Endodermal cell (in vitro differentiated cells): ENCODE results near the gene DDR2. TPM values are rescaled to one million over a fixed set of nuclear protein-coding genes. Genes with fewer than 3 reads are reported as not detected.

Experiments
- DNase-seq: peaks from one replicate; pipeline ENCODE4 v3.0.0-alpha.2; 2017
- H3K27ac ChIP-seq: 2 replicates; pipeline ENCODE4 v1.5.1; 2013; ENCODE audit warnings: mild to moderate bottlenecking, low read depth, low read length, moderate library complexity
- H3K27me3 ChIP-seq: 2 replicates; pipeline ENCODE4 v1.6.1; 2013; ENCODE audit warnings: mild to moderate bottlenecking, low read length, moderate library complexity; ENCODE audit not compliant: insufficient read depth, control insufficient read depth, poor library complexity, severe bottlenecking
- H3K36me3 ChIP-seq: 2 replicates; pipeline ENCODE4 v1.7.0; 2013; ENCODE audit warnings: mild to moderate bottlenecking, low read length, moderate library complexity; ENCODE audit not compliant: control insufficient read depth, insufficient read depth
- H3K4me1 ChIP-seq: one replicate; pipeline ENCODE4 v1.7.0; 2013; ENCODE audit warnings: low read length; ENCODE audit not compliant: control insufficient read depth, insufficient read depth
- H3K4me3 ChIP-seq: 2 replicates; pipeline ENCODE4 v1.5.1; 2013; ENCODE audit warnings: mild to moderate bottlenecking, low read length, moderate library complexity
- H3K9ac ChIP-seq: 2 replicates; pipeline ENCODE4 v1.6.1; 2013; ENCODE audit warnings: mild to moderate bottlenecking, low read length, moderate library complexity; ENCODE audit not compliant: poor library complexity, severe bottlenecking; ENCODE audit errors: extremely low read depth
- H3K9me3 ChIP-seq: 2 replicates; pipeline ENCODE4 v1.6.1; 2013; ENCODE audit warnings: mild to moderate bottlenecking, low read length, moderate library complexity; ENCODE audit not compliant: control insufficient read depth
- H3K27ac Mint-ChIP-seq: 2 replicates; pipeline ENCODE4 v1.8.0; 2020; ENCODE audit warnings: mixed read lengths
- H3K27me3 Mint-ChIP-seq: 2 replicates; pipeline ENCODE4 v1.8.0; 2021; ENCODE audit warnings: mild to moderate bottlenecking, mixed read lengths; ENCODE audit not compliant: insufficient read depth
- H3K36me3 Mint-ChIP-seq: 2 replicates; pipeline ENCODE4 v1.8.0; 2020; ENCODE audit warnings: low read depth, mixed read lengths
- H3K4me1 Mint-ChIP-seq: 2 replicates; pipeline ENCODE4 v1.8.0; 2020; ENCODE audit warnings: mixed read lengths
- H3K4me3 Mint-ChIP-seq: 2 replicates; pipeline ENCODE4 v1.8.0; 2020; ENCODE audit warnings: mild to moderate bottlenecking, moderate library complexity, mixed read lengths
- H3K9me3 Mint-ChIP-seq: 2 replicates; pipeline ENCODE4 v1.8.0; 2020; ENCODE audit warnings: mild to moderate bottlenecking, mixed read lengths
- CTCF ChIP-seq: fragments of 200-600 bp; sonication (generic); conservative IDR thresholded peaks from 2 replicates; pipeline ENCODE4 v1.5.0; 2021; ENCODE audit warnings: antibody characterized with exemption, mild to moderate bottlenecking
- WGBS, 2 experiments: methylation state at CpG; one replicate each; pipeline versions ENCODE4 v1.1.5 to v1.1.7; 2013; ENCODE audit warnings: missing lambda C conversion rate in 2 of 2, mixed read lengths in 1 of 2; ENCODE audit not compliant: insufficient coverage in 1 of 2, insufficient read length in 1 of 2; 5-methylcytosine and 5-hydroxymethylcytosine counted together
- total RNA-seq, 2 donors: library from RNA; stranded (reverse); fragmentation: NEBNext Ultra II Directional in 1 of 2; extraction: Animal tissue kit (Norgen Biotek cat#: 25700) in 1 of 2; gene quantifications; 2 replicates in 1 of 2; 3 replicates in 1 of 2; pipeline ENCODE4 v1.2.1, GENCODE V29; 2021

Gene DDR2
- total RNA-seq, 2 donors from 2014 or later, result 0.26 to 0.55 TPM

GRCh38 chr1:162736184-162736583 lies 103.9 kb downstream of the DDR2 start:
- peaks cover 7% of the 10 kb centered on the region for H3K4me1 ChIP-seq
- Mint-ChIP-seq H3K27ac (no peak overlapping the region), H3K4me3 (no peak overlapping the region), H3K27me3 (no peaks in the 10 kb centered on the region), H3K9me3 (peaks cover 1% of the 10 kb centered on the region), H3K4me1 (peaks cover 5% of the 10 kb centered on the region), H3K36me3 (no peaks in the 10 kb centered on the region)
- no peak overlapping the region for H3K4me3 ChIP-seq
- H3K36me3 ChIP-seq, result no peaks in the 10 kb centered on the region
- H3K27ac ChIP-seq, result no peak overlapping the region
- DNase-seq, result no peak
- H3K27me3 ChIP-seq, result no peaks in the 10 kb centered on the region
- H3K9me3 ChIP-seq, result no peaks in the 10 kb centered on the region
- WGBS, 2 experiments, result 95 to 96% methylated on average over 3 of the region's 3 CpGs
- no peak overlapping the region for H3K9ac ChIP-seq
- no peak for TF ChIP-seq CTCF

- no peak for DNase-seq
- TF ChIP-seq CTCF, result no peak
- Mint-ChIP-seq H3K36me3 (no peaks in the 10 kb centered on the region), H3K9me3 (peaks cover 1% of the 10 kb centered on the region), H3K4me3 (no peak overlapping the region), H3K27ac (no peak overlapping the region), H3K27me3 (no peaks in the 10 kb centered on the region), H3K4me1 (peaks cover 5% of the 10 kb centered on the region)
- Histone ChIP-seq H3K36me3 (no peaks in the 10 kb centered on the region), H3K27ac (no peak overlapping the region), H3K4me3 (no peak overlapping the region), H3K9me3 (no peaks in the 10 kb centered on the region), H3K27me3 (no peaks in the 10 kb centered on the region), H3K9ac (no peak overlapping the region), H3K4me1 (peaks cover 3% of the 10 kb centered on the region)
- 94 to 100% methylated on average over 1 to 3 of the region's 3 CpGs for WGBS, 2 experiments
Measured at GRCh38 chr1:162736633-162737067, 104.4 kb downstream of the DDR2 start.

DNA sequence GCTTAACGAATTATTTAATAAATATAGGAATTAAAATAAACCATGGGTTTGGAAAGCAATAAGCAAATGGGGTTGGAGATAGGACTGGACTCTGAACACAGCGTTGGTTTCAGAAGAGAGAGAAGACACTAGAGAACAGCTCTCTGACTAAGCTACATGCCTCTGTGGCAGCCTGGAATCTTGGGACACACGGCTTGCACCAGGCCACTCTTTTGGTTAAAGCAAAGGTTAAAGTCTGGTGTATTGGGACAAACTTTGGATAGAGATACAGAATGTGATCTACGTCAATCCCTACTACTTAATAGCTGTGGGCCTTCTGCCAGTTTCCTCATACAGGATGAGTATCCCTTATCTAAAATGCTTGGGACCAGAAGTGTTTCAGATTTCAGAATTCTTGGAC lies 108.5 kb downstream of the DDR2 start:
- DNase-seq, result no peak
- H3K27me3 ChIP-seq, result no peaks in the 10 kb centered on the region
- no peaks in the 10 kb centered on the region for H3K36me3 Mint-ChIP-seq
- H3K4me1 Mint-ChIP-seq, result no peaks in the 10 kb centered on the region
- peaks cover under 1% of the 10 kb centered on the region for H3K9me3 ChIP-seq
- H3K27ac Mint-ChIP-seq, result no peak overlapping the region
- H3K9me3 Mint-ChIP-seq, result peaks cover 12% of the 10 kb centered on the region
- 90 to 92% methylated on average over 1 to 4 of the region's 4 CpGs for WGBS, 2 experiments
- H3K9ac ChIP-seq, result no peak overlapping the region
- H3K27me3 Mint-ChIP-seq, result no peaks in the 10 kb centered on the region
- H3K27ac ChIP-seq, result no peak overlapping the region
- H3K4me3 Mint-ChIP-seq, result no peak overlapping the region
- no peaks in the 10 kb centered on the region for H3K4me1 ChIP-seq
- no peak for TF ChIP-seq CTCF
- H3K36me3 ChIP-seq, result no peaks in the 10 kb centered on the region
- no peak overlapping the region for H3K4me3 ChIP-seq
